Upper lobe of left lung (tissue), 4 donors: Measurements from ENCODE around the gene PIGS.

Experiments used
- POLR2A ChIP-seq, 4 donors: fragments of 450-650 bp; IDR thresholded peaks; one replicate each; pipeline ENCODE4 v1.5.1; 2016 to 2017; ENCODE audit warnings: antibody characterized with exemption in 4 of 4, mild to moderate bottlenecking in 2 of 4
- POLR2AphosphoS5 ChIP-seq, 2 donors: sonication (generic); formaldehyde crosslinking; IDR thresholded peaks; one replicate each; pipeline ENCODE4 v1.5.1; 2017; ENCODE audit warnings: antibody characterized with exemption in 2 of 2
- TF ChIP-seq, protein P1 (sequence below), 6 experiments: fragments of 450-650 bp in 4 of 6; fragments of 200-600 bp in 2 of 6; sonication (generic) in 2 of 6; IDR thresholded peaks; one replicate each; pipeline ENCODE4 v1.5.1; 2016 to 2019; ENCODE audit warnings: antibody characterized with exemption in 6 of 6

DNA sequence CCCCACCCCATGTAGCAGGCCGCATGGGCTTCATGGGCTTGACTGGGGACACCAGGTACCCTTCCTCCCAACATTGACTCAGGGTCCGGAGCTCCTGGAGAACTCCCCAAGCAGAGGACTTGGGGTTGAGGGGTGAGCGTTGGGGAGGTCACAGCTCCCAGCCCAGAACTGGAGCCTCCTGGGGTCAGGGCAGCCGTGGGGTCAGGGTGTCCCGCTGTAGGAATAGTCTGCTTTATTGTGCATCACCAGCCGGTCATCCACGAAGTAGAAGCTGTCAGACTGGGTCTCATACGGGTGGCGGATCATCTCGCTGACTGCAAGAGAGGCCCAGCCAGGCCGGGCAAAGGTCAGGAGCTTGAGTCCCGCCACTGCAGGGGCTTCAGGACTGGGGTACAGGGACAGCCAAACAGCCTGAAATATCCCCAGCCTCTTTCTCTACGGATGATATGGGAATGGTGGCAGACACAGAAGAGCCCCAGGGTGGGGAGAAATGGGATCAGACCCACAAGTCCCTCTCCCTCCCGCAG, 24.2 kb downstream of the PIGS start:
- TF ChIP-seq, protein P1, sequence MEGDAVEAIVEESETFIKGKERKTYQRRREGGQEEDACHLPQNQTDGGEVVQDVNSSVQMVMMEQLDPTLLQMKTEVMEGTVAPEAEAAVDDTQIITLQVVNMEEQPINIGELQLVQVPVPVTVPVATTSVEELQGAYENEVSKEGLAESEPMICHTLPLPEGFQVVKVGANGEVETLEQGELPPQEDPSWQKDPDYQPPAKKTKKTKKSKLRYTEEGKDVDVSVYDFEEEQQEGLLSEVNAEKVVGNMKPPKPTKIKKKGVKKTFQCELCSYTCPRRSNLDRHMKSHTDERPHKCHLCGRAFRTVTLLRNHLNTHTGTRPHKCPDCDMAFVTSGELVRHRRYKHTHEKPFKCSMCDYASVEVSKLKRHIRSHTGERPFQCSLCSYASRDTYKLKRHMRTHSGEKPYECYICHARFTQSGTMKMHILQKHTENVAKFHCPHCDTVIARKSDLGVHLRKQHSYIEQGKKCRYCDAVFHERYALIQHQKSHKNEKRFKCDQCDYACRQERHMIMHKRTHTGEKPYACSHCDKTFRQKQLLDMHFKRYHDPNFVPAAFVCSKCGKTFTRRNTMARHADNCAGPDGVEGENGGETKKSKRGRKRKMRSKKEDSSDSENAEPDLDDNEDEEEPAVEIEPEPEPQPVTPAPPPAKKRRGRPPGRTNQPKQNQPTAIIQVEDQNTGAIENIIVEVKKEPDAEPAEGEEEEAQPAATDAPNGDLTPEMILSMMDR (IDR thresholded peaks at IDR 0.05), result no peak
- TF ChIP-seq POLR2A (IDR thresholded peaks at IDR 0.05), result no peak
- TF ChIP-seq POLR2AphosphoS5 (IDR thresholded peaks at IDR 0.05), result no peak
